KG1 (cell line): ENCODE data around the gene ITIH6.
"Not testable (repeated sequence)": the region's sequence is repeated elsewhere in the genome, so short reads cannot be mapped to it uniquely, and the experiment has no call there.

Experiments used
- DNase-seq: peaks from one replicate; lab custom pipeline; 2025; lab: John Stamatoyannopoulos, UW

The ITIH6 gene

GRCh38 chrX:54798137-54798536, at the start of gene ITIH6:
TSS of gene ITIH6 (minus strand) at chrX:54798255. CDS start at chrX:54798210, 45 bp downstream.
- DNase-seq, result no peak

GRCh38 chrX:54847700-54848099, 49.6 kb upstream of the ITIH6 start:
- DNase-seq, result not testable (repeated sequence)

GRCh38 chrX:54843050-54843449, 45.0 kb upstream of the ITIH6 start:
- no peak for DNase-seq

GRCh38 chrX:54842607-54843006, 44.6 kb upstream of the ITIH6 start:
- DNase-seq, result no peak

GRCh38 chrX:54841184-54841874, 43.3 kb upstream of the ITIH6 start:
- DNase-seq, result not testable (repeated sequence)

- DNase-seq, result no peak
Measured at GRCh38 chrX:54838583-54838982, 40.5 kb upstream of the ITIH6 start.

- no peak for DNase-seq
Measured at GRCh38 chrX:54826598-54826997, 28.5 kb upstream of the ITIH6 start.

GRCh38 chrX:54825716-54826438, 27.8 kb upstream of the ITIH6 start:
- no peak for DNase-seq

- DNase-seq, result no peak
Measured at GRCh38 chrX:54824722-54825121, 26.7 kb upstream of the ITIH6 start.

- no peak for DNase-seq
Measured at GRCh38 chrX:54824195-54824594, 26.1 kb upstream of the ITIH6 start.

- no peak for DNase-seq
Measured at GRCh38 chrX:54821310-54821709, 23.3 kb upstream of the ITIH6 start.

GRCh38 chrX:54820737-54821136, 22.7 kb upstream of the ITIH6 start:
- no peak for DNase-seq

GRCh38 chrX:54819201-54819600, 21.1 kb upstream of the ITIH6 start:
- DNase-seq, result no peak

- no peak for DNase-seq
Measured at GRCh38 chrX:54818221-54818620, 20.2 kb upstream of the ITIH6 start.

- no peak for DNase-seq
Measured at GRCh38 chrX:54817220-54817820, 19.3 kb upstream of the ITIH6 start.

- DNase-seq, result no peak
Measured at GRCh38 chrX:54812306-54812705, 14.3 kb upstream of the ITIH6 start.

GRCh38 chrX:54811301-54811885, 13.3 kb upstream of the ITIH6 start:
- no peak for DNase-seq

GRCh38 chrX:54810532-54810931, 12.5 kb upstream of the ITIH6 start:
- DNase-seq, result no peak

GRCh38 chrX:54808605-54809483, 10.8 kb upstream of the ITIH6 start:
- peak; percentile 64 for DNase-seq

- no peak for DNase-seq
Measured at GRCh38 chrX:54808109-54808604, 10.1 kb upstream of the ITIH6 start.

GRCh38 chrX:54807524-54808108, 9.6 kb upstream of the ITIH6 start, which contains the start of gene MAGED2:
TSS of gene MAGED2 (plus strand) at chrX:54807745. CDS start at chrX:54809332, 1,587 bp downstream.
- DNase-seq, result no peak
